H9 (cell line): ENCODE measurements around the gene L1CAM. TPM values are rescaled to one million over a fixed set of nuclear protein-coding genes. Genes with fewer than 3 reads are reported as not detected.

Experiments used
- DNase-seq: peaks from one replicate; pipeline ENCODE4 v3.0.0-alpha.2; 2017
- H2AFZ ChIP-seq: one replicate; pipeline ENCODE4 v1.6.1; 2013; ENCODE audit warnings: mild to moderate bottlenecking, low read length, control low read depth, moderate library complexity
- H2AK5ac ChIP-seq: 2 replicates; pipeline ENCODE4 v1.6.1; 2013; ENCODE audit warnings: low read length, control low read depth, mixed read lengths; ENCODE audit not compliant: insufficient read length
- H2BK120ac ChIP-seq: one replicate; pipeline ENCODE4 v1.6.1; 2013; ENCODE audit warnings: low read depth, mild to moderate bottlenecking, low read length, control low read depth, inconsistent platforms; ENCODE audit not compliant: poor library complexity, severe bottlenecking
- H2BK12ac ChIP-seq: 2 replicates; pipeline ENCODE4 v1.6.1; 2013; ENCODE audit warnings: low read length, control low read depth, mixed read lengths, low read depth; ENCODE audit not compliant: insufficient read length
- H2BK15ac ChIP-seq: 2 replicates; pipeline ENCODE4 v1.6.1; 2013; ENCODE audit warnings: low read depth, low read length, control low read depth
- H2BK20ac ChIP-seq: one replicate; pipeline ENCODE4 v1.6.1; 2013; ENCODE audit warnings: low read depth, mild to moderate bottlenecking, low read length, control low read depth, inconsistent platforms; ENCODE audit not compliant: poor library complexity, severe bottlenecking
- H2BK5ac ChIP-seq: 2 replicates; pipeline ENCODE4 v1.6.1; 2013; ENCODE audit warnings: low read length, control low read depth, mixed read lengths; ENCODE audit not compliant: insufficient read length
- H3K14ac ChIP-seq: 2 replicates; pipeline ENCODE4 v1.6.1; 2013; ENCODE audit warnings: low read length, control low read depth; ENCODE audit not compliant: insufficient read depth
- H3K18ac ChIP-seq: 2 replicates; pipeline ENCODE4 v1.6.1; 2013; ENCODE audit warnings: low read depth, mild to moderate bottlenecking, mixed read lengths, low read length, control low read depth; ENCODE audit not compliant: insufficient read length
- H3K23ac ChIP-seq: 2 replicates; pipeline ENCODE4 v1.6.1; 2013; ENCODE audit warnings: low read length, control low read depth, mixed read lengths, low read depth; ENCODE audit not compliant: insufficient read length
- H3K23me2 ChIP-seq: 2 replicates; pipeline ENCODE4 v1.6.1; 2013; ENCODE audit warnings: low read depth, mild to moderate bottlenecking, mixed read lengths, low read length, control low read depth; ENCODE audit not compliant: insufficient read length, poor library complexity, severe bottlenecking
- H3K27ac ChIP-seq: 2 replicates; pipeline ENCODE4 v1.5.1; 2013; ENCODE audit warnings: low read length, control low read depth, mixed read lengths, low read depth; ENCODE audit not compliant: insufficient read length
- H3K27me3 ChIP-seq: 2 replicates; pipeline ENCODE4 v1.6.1; 2013; ENCODE audit warnings: low read length, control low read depth, inconsistent platforms; ENCODE audit not compliant: insufficient read depth
- H3K4ac ChIP-seq: 2 replicates; pipeline ENCODE4 v1.6.1; 2013; ENCODE audit warnings: low read depth, mild to moderate bottlenecking, control low read depth, inconsistent platforms, low read length, moderate library complexity
- H3K4me1 ChIP-seq: 2 replicates; pipeline ENCODE4 v1.6.1; 2013; ENCODE audit warnings: low read length, control low read depth, inconsistent platforms; ENCODE audit not compliant: insufficient read depth
- H3K4me2 ChIP-seq: 2 replicates; pipeline ENCODE4 v1.6.1; 2013; ENCODE audit warnings: low read length, control low read depth, mixed read lengths; ENCODE audit not compliant: insufficient read length, insufficient read depth
- H3K56ac ChIP-seq: 2 replicates; pipeline ENCODE4 v1.6.1; 2013; ENCODE audit warnings: low read depth, mild to moderate bottlenecking, mixed read lengths, low read length, control low read depth; ENCODE audit not compliant: insufficient read length
- H3K79me1 ChIP-seq: 2 replicates; pipeline ENCODE4 v1.6.1; 2013; ENCODE audit warnings: low read depth, mild to moderate bottlenecking, moderate library complexity, low read length, control low read depth, inconsistent platforms; ENCODE audit not compliant: insufficient read depth, poor library complexity, severe bottlenecking
- H3K79me2 ChIP-seq: 2 replicates; pipeline ENCODE4 v1.6.1; 2013; ENCODE audit warnings: low read length, control low read depth, inconsistent platforms; ENCODE audit not compliant: insufficient read depth
- H3K9ac ChIP-seq: 2 replicates; pipeline ENCODE4 v1.6.1; 2013; ENCODE audit warnings: low read length, control low read depth, mixed read lengths; ENCODE audit not compliant: insufficient read length; ENCODE audit errors: extremely low read depth
- H3K9me3 ChIP-seq: one replicate; pipeline ENCODE4 v1.6.1; 2013; ENCODE audit warnings: low read depth, low read length, inconsistent platforms; ENCODE audit not compliant: control insufficient read depth
- H3T11ph ChIP-seq: one replicate; pipeline ENCODE4 v1.6.1; 2013; ENCODE audit warnings: mild to moderate bottlenecking, low read length, control low read depth, inconsistent platforms
- H4K20me1 ChIP-seq: one replicate; pipeline ENCODE4 v1.6.1; 2013; ENCODE audit not compliant: control insufficient read depth, insufficient read length, insufficient read depth
- H4K5ac ChIP-seq: 2 replicates; pipeline ENCODE4 v1.6.1; 2013; ENCODE audit warnings: low read depth, mild to moderate bottlenecking, mixed read lengths, low read length, control low read depth; ENCODE audit not compliant: insufficient read length
- H4K8ac ChIP-seq: replicated peaks from 2 replicates; pipeline ENCODE4 v1.6.1; 2013; ENCODE audit warnings: low read length, control low read depth, mixed read lengths, low read depth; ENCODE audit not compliant: insufficient read length
- H4K91ac ChIP-seq: 2 replicates; pipeline ENCODE4 v1.6.1; 2013; ENCODE audit warnings: low read depth, mild to moderate bottlenecking, moderate library complexity, mixed read lengths, low read length, control low read depth; ENCODE audit not compliant: insufficient read length
- H3K27ac Mint-ChIP-seq, 3 experiments: 2 replicates in 2 of 3; 3 replicates in 1 of 3; pipeline ENCODE4 v1.8.0; 2020 to 2021; ENCODE audit warnings: mixed read lengths in 3 of 3, mild to moderate bottlenecking in 1 of 3, moderate library complexity in 1 of 3
- H3K27me3 Mint-ChIP-seq: 2 replicates; pipeline ENCODE4 v1.8.0; 2021; ENCODE audit warnings: low read depth, mild to moderate bottlenecking, moderate library complexity, mixed read lengths
- H3K36me3 Mint-ChIP-seq, 3 experiments: 2 replicates in 2 of 3; 3 replicates in 1 of 3; pipeline ENCODE4 v1.8.0; 2020 to 2021; ENCODE audit warnings: low read depth in 3 of 3, mixed read lengths in 3 of 3; ENCODE audit not compliant: insufficient read depth in 1 of 3
- H3K4me1 Mint-ChIP-seq, 2 experiments: 2 replicates each; pipeline ENCODE4 v1.8.0; 2020; ENCODE audit warnings: mixed read lengths in 2 of 2
- H3K4me3 Mint-ChIP-seq, 2 experiments: 2 replicates in 1 of 2; 3 replicates in 1 of 2; pipeline ENCODE4 v1.8.0; 2020 to 2021; ENCODE audit warnings: mild to moderate bottlenecking in 2 of 2, mixed read lengths in 2 of 2, moderate library complexity in 1 of 2
- H3K9me3 Mint-ChIP-seq, 2 experiments: 2 replicates in 1 of 2; 3 replicates in 1 of 2; pipeline ENCODE4 v1.8.0; 2020; ENCODE audit warnings: mild to moderate bottlenecking in 2 of 2, mixed read lengths in 2 of 2, moderate library complexity in 1 of 2
- CTCF ChIP-seq: fragments of 200-600 bp; sonication (generic); conservative IDR thresholded peaks from 3 replicates; pipeline ENCODE4 v1.8.0; 2021; ENCODE audit warnings: antibody characterized with exemption, mild to moderate bottlenecking
- WGBS: extraction: QIAGEN DNeasy Blood & Tissue Kit; methylation state at CpG from one replicate; pipeline ENCODE4 v1.1.7; 2013; ENCODE audit warnings: missing lambda C conversion rate, low lambda C conversion rate, mixed read lengths; ENCODE audit not compliant: insufficient read length; ENCODE audit errors: extremely low coverage; 5-methylcytosine and 5-hydroxymethylcytosine counted together
- total RNA-seq: library from RNA; stranded (reverse); gene quantifications from 2 replicates; pipeline ENCODE4 v1.2.1, GENCODE V29; 2021

The L1CAM gene
- total RNA-seq, 1 experiment from 2014 or later: 22.7 TPM

GRCh38 chrX:153909024-153909979, 23.3 kb upstream of the L1CAM start:
- Histone ChIP-seq H3K79me1 (no peaks in the 10 kb centered on the region), H3K79me2 (no peaks in the 10 kb centered on the region), H2BK12ac (no peak overlapping the region), H3K4me1 (no peaks in the 10 kb centered on the region), H3K27ac (no peak overlapping the region), H3K9ac (no peak overlapping the region), H2BK5ac (no peak overlapping the region), H4K91ac (no peak overlapping the region), H3K27me3 (no peaks in the 10 kb centered on the region), H3K56ac (no peak overlapping the region), H3K18ac (no peak overlapping the region), H3K4ac (no peak overlapping the region), H2BK20ac (no peak overlapping the region), H3K23me2 (no peaks in the 10 kb centered on the region), H2BK120ac (no peak overlapping the region), H4K8ac (no peak overlapping the region), H3K14ac (no peak overlapping the region), H3K23ac (no peak overlapping the region), H3K4me2 (no peak overlapping the region), H3K9me3 (peaks cover 5% of the 10 kb centered on the region), H3T11ph (no peak overlapping the region), H2BK15ac (no peak overlapping the region), H4K5ac (no peak overlapping the region), H2AK5ac (no peak overlapping the region), H2AFZ (no peak overlapping the region), H4K20me1 (no peaks in the 10 kb centered on the region)
- no peak overlapping the region for H3K27ac Mint-ChIP-seq
- H3K4me3 Mint-ChIP-seq: no peak overlapping the region
- H3K36me3 Mint-ChIP-seq: peaks cover 3 to 32% (median 12%) of the 10 kb centered on the region in 3 experiments; a peak in 5 of 7 replicates
- peaks cover 49 to 63% of the 10 kb centered on the region in 2 experiments for H3K9me3 Mint-ChIP-seq
- no peaks in the 10 kb centered on the region for H3K27me3 Mint-ChIP-seq
- DNase-seq: peak; percentile 62
- no CpG with 5 or more reads among the region's 37 CpGs for WGBS
- H3K4me1 Mint-ChIP-seq: peaks cover 0 to 3% of the 10 kb centered on the region in 2 experiments; a peak in 1 of 4 replicates
- TF ChIP-seq CTCF: no peak
